Measurements from ENCODE around the gene MED23.

The MED23 gene

GRCh38 chr6:131549811-131550210 lies 78.2 kb downstream of the MED23 start:
- no peaks in the 10 kb centered on the region for H3K9me3 ChIP-seq (ENCODE audit: insufficient read depth, low read depth, low read length)
- H4K20me1 ChIP-seq (ENCODE audit: insufficient read depth, low read length, poor library complexity, severe bottlenecking), result no peaks in the 10 kb centered on the region
- H3K4me3 ChIP-seq (ENCODE audit: low read length, poor library complexity, severe bottlenecking), result no peak overlapping the region
- H2AFZ ChIP-seq (ENCODE audit: low read length), result no peak overlapping the region
- H3K9ac ChIP-seq (ENCODE audit: low read depth, low read length, poor library complexity, severe bottlenecking), result no peak overlapping the region
- no peaks in the 10 kb centered on the region for H3F3A ChIP-seq (ENCODE audit: low read depth)
- no peaks in the 10 kb centered on the region for H3K27me3 ChIP-seq (ENCODE audit: insufficient read depth, low read length, poor library complexity, severe bottlenecking)
- no peak overlapping the region for H3K4me2 ChIP-seq (ENCODE audit: low read depth, low read length, poor library complexity, severe bottlenecking)
- H3K4me1 ChIP-seq (ENCODE audit: insufficient read depth, low read length, poor library complexity, severe bottlenecking), result no peaks in the 10 kb centered on the region
- no peaks in the 10 kb centered on the region for H3K79me2 ChIP-seq (ENCODE audit: insufficient read depth, low read length)
- no peaks in the 10 kb centered on the region for H3K36me3 ChIP-seq (ENCODE audit: insufficient read depth, low read length)
- no peaks in the 10 kb centered on the region for H3K9me2 ChIP-seq (replicated peaks; ENCODE audit: low read depth, low read length)
- TF ChIP-seq EZH2phosphoT487 (IDR thresholded peaks at IDR 0.05; ENCODE audit: borderline replicate concordance), result no peak
- TF ChIP-seq CTCF (conservative IDR thresholded peaks at IDR 0.05; ENCODE audit: low read length), result no peak

GRCh38 chr6:131548441-131548840 lies 79.6 kb downstream of the MED23 start:
- H3K9me3 ChIP-seq (ENCODE audit: insufficient read depth, low read depth, low read length), result no peaks in the 10 kb centered on the region
- H3K4me1 ChIP-seq (ENCODE audit: insufficient read depth, low read length, poor library complexity, severe bottlenecking), result no peaks in the 10 kb centered on the region
- H3K79me2 ChIP-seq (ENCODE audit: insufficient read depth, low read length), result no peaks in the 10 kb centered on the region
- H4K20me1 ChIP-seq (ENCODE audit: insufficient read depth, low read length, poor library complexity, severe bottlenecking), result no peaks in the 10 kb centered on the region
- no peak overlapping the region for H3K4me3 ChIP-seq (ENCODE audit: low read length, poor library complexity, severe bottlenecking)
- H3K36me3 ChIP-seq (ENCODE audit: insufficient read depth, low read length), result no peaks in the 10 kb centered on the region
- no peak overlapping the region for H3K4me2 ChIP-seq (ENCODE audit: low read depth, low read length, poor library complexity, severe bottlenecking)
- H3K27me3 ChIP-seq (ENCODE audit: insufficient read depth, low read length, poor library complexity, severe bottlenecking), result no peaks in the 10 kb centered on the region
- TF ChIP-seq CTCF (conservative IDR thresholded peaks at IDR 0.05; ENCODE audit: low read length) (no peak), EZH2phosphoT487 (IDR thresholded peaks at IDR 0.05; ENCODE audit: borderline replicate concordance) (no peak)
- H3K9me2 ChIP-seq (replicated peaks; ENCODE audit: low read depth, low read length), result no peaks in the 10 kb centered on the region
- no peak overlapping the region for H2AFZ ChIP-seq (ENCODE audit: low read length)
- H3K9ac ChIP-seq (ENCODE audit: low read depth, low read length, poor library complexity, severe bottlenecking), result no peak overlapping the region
- H3F3A ChIP-seq (ENCODE audit: low read depth), result no peaks in the 10 kb centered on the region

GRCh38 chr6:131547488-131547887 lies 80.6 kb downstream of the MED23 start:
- Histone ChIP-seq H3K9ac (ENCODE audit: low read depth, low read length, poor library complexity, severe bottlenecking) (no peak overlapping the region), H3K79me2 (ENCODE audit: insufficient read depth, low read length) (no peaks in the 10 kb centered on the region), H3K9me2 (replicated peaks; ENCODE audit: low read depth, low read length) (no peaks in the 10 kb centered on the region), H3K9me3 (ENCODE audit: insufficient read depth, low read depth, low read length) (no peaks in the 10 kb centered on the region), H3K4me2 (ENCODE audit: low read depth, low read length, poor library complexity, severe bottlenecking) (no peak overlapping the region), H2AFZ (ENCODE audit: low read length) (no peak overlapping the region), H3K4me3 (ENCODE audit: low read length, poor library complexity, severe bottlenecking) (no peak overlapping the region), H3K27me3 (ENCODE audit: insufficient read depth, low read length, poor library complexity, severe bottlenecking) (no peaks in the 10 kb centered on the region), H3K4me1 (ENCODE audit: insufficient read depth, low read length, poor library complexity, severe bottlenecking) (no peaks in the 10 kb centered on the region), H4K20me1 (ENCODE audit: insufficient read depth, low read length, poor library complexity, severe bottlenecking) (no peaks in the 10 kb centered on the region), H3K36me3 (ENCODE audit: insufficient read depth, low read length) (no peaks in the 10 kb centered on the region), H3F3A (ENCODE audit: low read depth) (no peaks in the 10 kb centered on the region)
- TF ChIP-seq CTCF (conservative IDR thresholded peaks at IDR 0.05; ENCODE audit: low read length), result no peak

Data from Loucy (cell line).